Stimulated activated CD4-positive, alpha-beta T cell treated with anti-CD3 and anti-CD28 coated beads, Interleukin-1b, Interleukin-23, amount 100 ng/mL, for 48 hours (primary cell): ENCODE results near the gene CDC42EP4.

Source experiments
- DNase-seq: peaks from one replicate; pipeline ENCODE4 v3.0.0-alpha.2; 2020

The CDC42EP4 gene

DNA sequence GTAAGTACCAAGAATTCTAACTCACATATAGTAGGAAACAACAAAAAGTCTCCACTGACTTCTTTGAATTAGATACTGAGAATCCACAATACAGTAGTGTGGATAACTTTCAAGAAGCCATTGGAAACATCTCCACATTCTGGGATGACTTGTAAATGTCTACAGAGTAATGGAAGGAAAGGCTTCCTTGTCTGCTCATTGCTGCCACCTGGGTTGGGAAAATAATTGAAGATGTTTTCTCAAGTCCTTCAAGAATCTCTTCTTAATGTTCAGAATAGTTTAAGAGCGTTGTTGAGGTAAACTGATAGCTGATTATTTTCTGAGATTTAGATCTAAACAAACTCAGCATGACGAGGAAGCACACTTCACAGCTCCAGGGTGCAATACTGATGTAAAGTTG, 64.1 kb downstream of the CDC42EP4 start:
- DNase-seq = no peak

DNA sequence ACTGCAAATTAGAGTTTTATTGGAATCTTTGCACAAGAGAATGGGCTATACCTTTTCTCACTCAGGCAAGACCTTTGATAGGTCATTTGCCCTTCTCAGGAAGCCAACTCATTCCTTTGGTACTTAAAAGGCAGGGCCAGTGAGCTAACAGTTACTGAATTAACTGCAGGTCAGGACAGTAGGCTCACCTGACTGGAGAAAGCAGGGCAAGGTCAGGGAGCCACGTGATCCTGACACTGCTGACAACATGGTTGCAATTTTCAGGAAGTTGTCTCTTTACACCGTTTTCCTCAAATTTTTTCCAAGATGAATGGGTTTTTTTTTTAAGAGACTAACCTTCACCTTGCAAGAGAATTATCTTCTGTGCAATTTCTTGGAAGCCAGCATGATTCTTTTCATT, 71.2 kb downstream of the CDC42EP4 start:
- no peak for DNase-seq

- no peak for DNase-seq
These were observed 74.1 kb downstream of the CDC42EP4 start for GRCh38 chr17:73237714-73238113.

DNA sequence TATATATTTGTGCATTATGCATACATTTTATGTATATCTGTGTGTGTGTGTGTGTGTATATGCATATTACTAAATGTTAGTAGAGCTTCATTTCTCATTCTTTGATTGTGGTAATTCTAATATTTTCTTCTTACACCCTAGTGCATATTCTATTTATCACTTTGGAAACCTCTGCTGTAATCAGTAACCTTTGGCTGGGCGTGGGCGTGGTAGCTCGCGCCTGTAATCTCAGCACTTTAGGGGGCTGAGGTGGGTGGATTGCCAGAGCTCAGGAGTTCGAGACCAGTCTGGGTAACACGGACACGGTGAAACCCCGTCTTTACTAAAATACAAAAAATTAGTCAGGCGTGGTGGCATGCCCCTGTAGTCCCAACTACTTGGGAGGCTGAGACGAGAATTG, 77.1 kb downstream of the CDC42EP4 start:
- DNase-seq = no peak
